NOMO-1 treated with DMSO at 0.1 percent for 48 hours (cell line): ENCODE measurements around the gene IAH1.

Experiments used
- DNase-seq: peaks from one replicate; lab custom pipeline; 2025; ENCODE audit not compliant: unreplicated experiment; lab: John Stamatoyannopoulos, UW

Gene IAH1

GRCh38 chr2:9474361-9475057, at the start of gene IAH1:
Gene IAH1 (plus strand): TSS chr2:9474551. CDS start chr2:9474567, 16 bp downstream.
- peak; percentile 52 for DNase-seq

GRCh38 chr2:9428965-9429577, 45.3 kb upstream of the IAH1 start:
- DNase-seq = no peak

- DNase-seq = no peak
Measured at GRCh38 chr2:9430316-9431293, 43.7 kb upstream of the IAH1 start.

GRCh38 chr2:9434489-9434888, 39.9 kb upstream of the IAH1 start:
- DNase-seq = no peak

- no peak for DNase-seq
Measured at GRCh38 chr2:9439536-9439935, 34.8 kb upstream of the IAH1 start.

- no peak for DNase-seq
Measured at GRCh38 chr2:9440058-9440727, 34.2 kb upstream of the IAH1 start.

- DNase-seq = no peak
Measured at GRCh38 chr2:9441556-9441955, 32.8 kb upstream of the IAH1 start.

GRCh38 chr2:9443526-9443925, 30.8 kb upstream of the IAH1 start:
- no peak for DNase-seq

- no peak for DNase-seq
Measured at GRCh38 chr2:9445089-9445488, 29.3 kb upstream of the IAH1 start.

GRCh38 chr2:9451231-9451630, 23.1 kb upstream of the IAH1 start:
- no peak for DNase-seq

GRCh38 chr2:9460441-9461017, 13.8 kb upstream of the IAH1 start:
- no peak for DNase-seq

- no peak for DNase-seq
Measured at GRCh38 chr2:9461079-9461478, 13.3 kb upstream of the IAH1 start.

- no peak for DNase-seq
Measured at GRCh38 chr2:9462313-9462712, 12.0 kb upstream of the IAH1 start.

GRCh38 chr2:9462886-9463697, 11.3 kb upstream of the IAH1 start:
- DNase-seq = no peak

GRCh38 chr2:9463698-9464034, 10.7 kb upstream of the IAH1 start:
- peak; percentile 39 for DNase-seq

- no peak for DNase-seq
Measured at GRCh38 chr2:9465170-9465569, 9.2 kb upstream of the IAH1 start.

GRCh38 chr2:9466147-9466683, 8.1 kb upstream of the IAH1 start:
- no peak for DNase-seq

- no peak for DNase-seq
Measured at GRCh38 chr2:9467687-9468086, 6.7 kb upstream of the IAH1 start.

GRCh38 chr2:9471206-9471605, 3.1 kb upstream of the IAH1 start:
- DNase-seq = no peak

GRCh38 chr2:9472511-9472910, 1.8 kb upstream of the IAH1 start:
- no peak for DNase-seq
